Breast epithelium (tissue), 4 donors: ENCODE results near the gene SHISA8. TPM values are rescaled to one million over a fixed set of nuclear protein-coding genes. Genes with fewer than 3 reads are reported as not detected.

Experiments
- DNase-seq, 2 donors: peaks; one replicate each; pipeline ENCODE4 v3.0.0-alpha.2; 2019; ENCODE audit warnings: low spot score in 2 of 2
- H3K27ac ChIP-seq, 2 donors: fragments of 200-600 bp; sonication (generic) in 1 of 2; one replicate each; pipeline ENCODE4 v1.5.1; 2016 to 2019; ENCODE audit warnings: mild to moderate bottlenecking in 1 of 2
- H3K27me3 ChIP-seq, 2 donors: fragments of 200-600 bp; sonication (generic) in 1 of 2; one replicate each; pipeline versions ENCODE4 v1.5.1 to v1.6.0; 2017 to 2019; ENCODE audit warnings: control low read depth in 1 of 2, mild to moderate bottlenecking in 1 of 2
- H3K36me3 ChIP-seq: fragments of 200-600 bp; one replicate; pipeline ENCODE4 v1.5.1; 2019
- H3K4me1 ChIP-seq, 2 donors: fragments of 200-600 bp; sonication (generic); one replicate each; pipeline ENCODE4 v1.5.1; 2016 to 2019; ENCODE audit warnings: control low read depth in 1 of 2
- H3K4me3 ChIP-seq, 3 donors: fragments of 200-600 bp; sonication (generic); 1 replicate in 2 of 3; 2 replicates in 1 of 3; pipeline ENCODE4 v1.5.1; 2016 to 2019; ENCODE audit warnings: mild to moderate bottlenecking in 3 of 3, moderate library complexity in 2 of 3
- H3K9me3 ChIP-seq, 2 donors: fragments of 200-600 bp; sonication (generic) in 1 of 2; one replicate each; pipeline ENCODE4 v1.5.1; 2016 to 2019; ENCODE audit warnings: control low read depth in 1 of 2
- POLR2A ChIP-seq: fragments of 450-650 bp; IDR thresholded peaks from one replicate; pipeline ENCODE4 v1.6.1; 2016; ENCODE audit warnings: antibody characterized with exemption, mild to moderate bottlenecking, moderate library complexity
- POLR2AphosphoS5 ChIP-seq, 3 donors: sonication (generic); formaldehyde crosslinking; IDR thresholded peaks; one replicate each; pipeline ENCODE4 v1.6.1; 2017; ENCODE audit warnings: antibody characterized with exemption in 3 of 3
- intact Hi-C: fragments of 100-400 bp; cut with DNase I; formaldehyde crosslinking; loops from one replicate; pipeline ENCODE4 v1.15.1; 2023; ENCODE audit warnings: low total_unique reads
- total RNA-seq, 3 donors: library from RNA; depleted of rRNA; stranded (reverse); fragments of >200 nt; gene quantifications; one replicate each; pipeline ENCODE4 v1.1.0, GENCODE V29; 2016
- TF ChIP-seq, protein P1 (sequence below), 3 donors: fragments of 450-650 bp; IDR thresholded peaks; one replicate each; pipeline ENCODE4 v1.5.1; 2016 to 2017; ENCODE audit warnings: antibody characterized with exemption in 3 of 3, mild to moderate bottlenecking in 3 of 3, moderate library complexity in 3 of 3

SHISA8 gene
- total RNA-seq, 3 donors from 2014 or later = not detected

DNA sequence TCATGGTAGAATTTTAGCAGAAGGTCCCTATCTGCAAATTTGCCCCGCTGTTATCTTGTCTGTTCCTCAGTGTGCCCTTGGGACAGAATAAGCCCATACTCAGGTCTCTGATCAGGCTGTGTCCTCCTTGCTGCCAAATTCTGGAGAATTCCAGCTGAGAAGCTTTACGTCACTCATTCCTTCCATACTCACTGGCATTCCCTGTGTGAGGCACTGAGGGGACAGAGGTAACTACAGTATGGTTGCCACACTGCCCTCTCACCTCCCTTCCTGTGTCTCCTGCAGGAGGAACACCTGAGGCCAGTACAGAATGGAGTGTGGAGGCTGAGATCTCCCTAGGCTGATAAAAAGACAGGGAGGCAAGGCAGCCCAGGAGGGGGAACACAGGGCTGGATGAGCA is 31.5 kb downstream of the SHISA8 start:
- DNase-seq = no peak
- intact Hi-C loops = no loop called here
- Histone ChIP-seq H3K27me3 (no peaks in the 10 kb centered on the region), H3K27ac (no peak overlapping the region), H3K9me3 (no peaks in the 10 kb centered on the region), H3K36me3 (peaks cover 9% of the 10 kb centered on the region), H3K4me3 (no peak overlapping the region), H3K4me1 (no peaks in the 10 kb centered on the region)
- TF ChIP-seq, protein P1, sequence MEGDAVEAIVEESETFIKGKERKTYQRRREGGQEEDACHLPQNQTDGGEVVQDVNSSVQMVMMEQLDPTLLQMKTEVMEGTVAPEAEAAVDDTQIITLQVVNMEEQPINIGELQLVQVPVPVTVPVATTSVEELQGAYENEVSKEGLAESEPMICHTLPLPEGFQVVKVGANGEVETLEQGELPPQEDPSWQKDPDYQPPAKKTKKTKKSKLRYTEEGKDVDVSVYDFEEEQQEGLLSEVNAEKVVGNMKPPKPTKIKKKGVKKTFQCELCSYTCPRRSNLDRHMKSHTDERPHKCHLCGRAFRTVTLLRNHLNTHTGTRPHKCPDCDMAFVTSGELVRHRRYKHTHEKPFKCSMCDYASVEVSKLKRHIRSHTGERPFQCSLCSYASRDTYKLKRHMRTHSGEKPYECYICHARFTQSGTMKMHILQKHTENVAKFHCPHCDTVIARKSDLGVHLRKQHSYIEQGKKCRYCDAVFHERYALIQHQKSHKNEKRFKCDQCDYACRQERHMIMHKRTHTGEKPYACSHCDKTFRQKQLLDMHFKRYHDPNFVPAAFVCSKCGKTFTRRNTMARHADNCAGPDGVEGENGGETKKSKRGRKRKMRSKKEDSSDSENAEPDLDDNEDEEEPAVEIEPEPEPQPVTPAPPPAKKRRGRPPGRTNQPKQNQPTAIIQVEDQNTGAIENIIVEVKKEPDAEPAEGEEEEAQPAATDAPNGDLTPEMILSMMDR (IDR thresholded peaks at IDR 0.05) = no peak
- TF ChIP-seq POLR2A (no peak), POLR2AphosphoS5 (IDR thresholded peaks at IDR 0.05) (no peak)

DNA sequence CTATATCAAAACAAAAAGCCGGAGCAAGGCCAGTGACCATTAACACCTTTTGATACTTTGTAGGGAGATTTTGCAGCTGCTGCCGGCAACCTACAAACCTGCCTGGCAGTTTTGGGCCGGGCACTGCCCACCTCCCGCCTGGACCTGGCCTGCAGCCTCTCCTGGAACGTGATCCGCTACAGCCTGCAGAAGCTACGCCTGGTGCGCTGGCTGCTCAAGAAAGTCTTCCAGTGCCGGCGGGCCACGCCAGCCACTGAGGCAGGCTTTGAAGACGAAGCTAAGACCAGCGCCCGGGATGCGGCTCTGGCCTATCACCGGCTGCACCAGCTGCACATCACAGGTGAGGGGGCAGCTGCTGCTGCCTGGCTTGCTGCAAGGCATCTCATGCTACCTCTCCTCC is 34.2 kb downstream of the SHISA8 start:
- Histone ChIP-seq H3K9me3 (no peaks in the 10 kb centered on the region), H3K4me1 (no peaks in the 10 kb centered on the region), H3K27ac (no peak overlapping the region), H3K4me3 (no peak overlapping the region), H3K27me3 (no peaks in the 10 kb centered on the region), H3K36me3 (peaks cover 9% of the 10 kb centered on the region)
- DNase-seq = no peak
- intact Hi-C loops = no loop called here
- no peak for TF ChIP-seq POLR2A
- TF ChIP-seq POLR2AphosphoS5 (IDR thresholded peaks at IDR 0.05) = no peak
- TF ChIP-seq, protein P1 (IDR thresholded peaks at IDR 0.05) = no peak

DNA sequence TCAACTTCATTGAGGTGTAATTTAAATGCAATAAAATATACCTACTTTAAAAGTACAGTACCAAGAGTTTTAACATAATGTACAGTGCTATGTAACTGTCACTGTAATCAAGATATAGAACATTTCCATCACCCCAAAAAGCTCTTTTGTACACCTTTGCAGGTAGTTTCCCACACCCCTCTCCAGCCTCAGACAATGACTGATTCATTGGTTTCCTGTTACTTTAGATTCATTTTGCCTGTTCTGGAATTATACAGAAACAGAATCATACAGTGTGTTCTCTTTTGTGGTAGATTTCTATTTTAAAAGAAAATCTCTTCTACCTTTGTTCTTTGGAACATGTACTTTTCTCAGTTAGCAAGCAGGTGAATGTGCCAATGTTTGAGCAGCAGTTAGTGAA is 38.2 kb downstream of the SHISA8 start:
- no peaks in the 10 kb centered on the region for H3K9me3 ChIP-seq
- H3K4me3 ChIP-seq = no peak overlapping the region
- H3K27me3 ChIP-seq = no peaks in the 10 kb centered on the region
- H3K36me3 ChIP-seq = no peaks in the 10 kb centered on the region
- intact Hi-C loops = no loop called here
- TF ChIP-seq POLR2A = no peak
- TF ChIP-seq POLR2AphosphoS5 (IDR thresholded peaks at IDR 0.05) = no peak
- TF ChIP-seq, protein P1 (IDR thresholded peaks at IDR 0.05) = no peak
- DNase-seq = no peak
- no peaks in the 10 kb centered on the region for H3K4me1 ChIP-seq
- H3K27ac ChIP-seq = no peak overlapping the region

DNA sequence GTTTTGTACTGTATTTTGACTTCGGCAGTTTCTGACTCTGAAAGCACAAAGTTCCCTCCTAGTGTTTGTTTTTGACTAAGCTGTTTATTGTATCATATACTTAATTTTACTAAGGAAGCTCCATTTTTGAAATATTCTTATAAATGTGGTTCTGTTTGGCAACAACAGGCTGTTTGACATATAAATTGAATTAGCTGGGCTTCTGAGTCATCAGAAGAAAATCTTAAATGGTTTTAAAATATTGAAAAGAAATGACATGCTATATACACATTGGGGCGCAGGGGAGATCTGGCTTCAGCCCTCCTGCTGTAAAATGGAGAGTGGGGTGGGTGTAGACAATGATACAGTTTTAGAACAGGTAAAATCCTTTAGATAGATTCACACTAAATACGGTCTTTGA is 38.6 kb downstream of the SHISA8 start:
- Histone ChIP-seq H3K27me3 (no peaks in the 10 kb centered on the region), H3K4me1 (no peaks in the 10 kb centered on the region), H3K4me3 (no peak overlapping the region), H3K27ac (no peak overlapping the region), H3K9me3 (no peaks in the 10 kb centered on the region), H3K36me3 (no peaks in the 10 kb centered on the region)
- intact Hi-C loops = no loop called here
- DNase-seq = no peak
- TF ChIP-seq POLR2A (no peak), POLR2AphosphoS5 (IDR thresholded peaks at IDR 0.05) (no peak)
- TF ChIP-seq, protein P1 (IDR thresholded peaks at IDR 0.05) = no peak

DNA sequence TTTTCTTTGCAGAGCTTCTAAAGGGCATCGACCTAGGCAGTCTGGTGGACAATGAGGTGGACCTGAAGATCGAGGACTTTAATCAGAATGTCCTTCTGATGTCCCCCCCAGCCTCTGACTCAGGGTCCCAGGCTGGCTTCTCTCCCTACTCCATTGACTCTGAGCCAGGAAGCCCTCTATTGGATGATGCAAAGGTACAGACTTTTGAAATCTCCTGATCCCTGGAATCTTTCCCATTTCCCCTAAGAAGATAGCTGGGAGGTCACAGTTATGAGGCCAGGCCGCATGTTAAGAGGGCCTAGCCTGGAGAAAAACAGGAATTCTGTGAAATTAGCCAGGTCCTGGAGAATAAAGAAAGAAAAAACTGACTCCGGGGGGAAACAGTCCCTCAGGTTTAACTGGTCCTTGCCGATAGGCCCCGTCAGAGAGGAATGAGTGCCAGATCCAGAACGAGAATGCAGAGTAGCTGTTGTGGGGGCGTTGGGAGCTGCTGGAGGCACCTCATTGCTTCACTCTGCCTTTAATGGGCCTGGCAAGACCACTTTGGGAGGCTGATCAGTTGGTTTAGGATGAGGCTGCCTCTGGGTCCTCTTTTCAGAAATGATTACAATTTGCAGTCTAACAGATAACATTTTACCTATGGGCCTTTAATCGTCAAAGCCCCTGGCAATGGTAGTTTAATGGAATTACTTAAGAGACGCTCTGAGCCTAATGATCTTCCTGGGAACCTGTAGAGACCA is 39.2 kb downstream of the SHISA8 start:
- intact Hi-C loops = no loop called here
- H3K36me3 ChIP-seq = no peaks in the 10 kb centered on the region

More for the DNA sequence above, 39.2 kb downstream of the SHISA8 start:
- Histone ChIP-seq H3K27me3 (no peaks in the 10 kb centered on the region), H3K27ac (no peak overlapping the region), H3K4me1 (no peaks in the 10 kb centered on the region), H3K4me3 (no peak overlapping the region), H3K9me3 (no peaks in the 10 kb centered on the region)
- DNase-seq = no peak
- TF ChIP-seq POLR2AphosphoS5 (IDR thresholded peaks at IDR 0.05) = no peak
- TF ChIP-seq, protein P1 (IDR thresholded peaks at IDR 0.05) = no peak
- no peak for TF ChIP-seq POLR2A
